ENCODE results near the gene THOC5. TPM values are rescaled to one million over a fixed set of nuclear protein-coding genes. Genes with fewer than 3 reads are reported as not detected.
"Not testable (repeated sequence)": the region's sequence is repeated elsewhere in the genome, so short reads cannot be mapped to it uniquely, and the experiment has no call there.

Gene THOC5
- total RNA-seq, 2 experiments from 2014 or later, result 35.9 to 56.7 TPM

DNA sequence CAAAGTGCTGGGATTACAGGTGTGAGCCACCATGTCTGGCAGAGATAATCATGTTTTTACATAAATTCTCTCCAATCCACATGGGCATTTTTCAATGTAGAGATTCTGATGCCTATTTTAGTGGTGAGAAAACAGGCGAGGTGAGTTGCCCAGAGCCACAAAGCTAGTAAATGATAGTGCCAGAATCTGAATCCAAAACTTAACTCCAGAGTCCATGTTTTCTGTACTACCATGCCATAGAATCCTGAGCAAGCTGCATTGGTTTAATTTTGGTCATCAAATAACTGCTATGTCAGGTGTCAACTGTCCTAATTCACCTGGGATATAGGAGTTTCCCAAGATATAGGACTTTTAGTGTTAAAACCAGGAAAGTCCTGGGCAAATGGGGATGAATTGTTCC is 59.9 kb downstream of the THOC5 start:
- ChIA-PET POLR2A (no interaction called here), CTCF (ENCODE audit: unreplicated experiment) (no interaction called here)
- intact Hi-C loops (cut with micrococcal nuclease; ENCODE audit: unreplicated experiment), result no loop called here
- Histone ChIP-seq H3K4me1 (ENCODE audit: insufficient read depth, low read length, poor library complexity, severe bottlenecking) (no peaks in the 10 kb centered on the region), H3K27ac (ENCODE audit: low read depth, low read length, poor library complexity, severe bottlenecking) (no peak overlapping the region), H4K20me1 (ENCODE audit: insufficient read depth, low read length) (no peaks in the 10 kb centered on the region), H3K9me2 (ENCODE audit: insufficient read depth, low read length) (no peaks in the 10 kb centered on the region), H2AFZ (ENCODE audit: low read length) (no peak overlapping the region), H3K36me3 (ENCODE audit: insufficient read depth, low read length) (no peaks in the 10 kb centered on the region; the same call in 1 of the 2 replicates), H3K79me2 (ENCODE audit: insufficient read depth, low read depth, low read length) (no peaks in the 10 kb centered on the region), H3K9me3 (ENCODE audit: low read length) (no peaks in the 10 kb centered on the region), H3K4me2 (ENCODE audit: low read length) (no peak overlapping the region), H3K4me3 (ENCODE audit: low read depth, low read length, poor library complexity, severe bottlenecking) (no peak overlapping the region)
- no TSS peak for BruUV-seq (replicated peaks)
- DNase-seq (ENCODE audit: low spot score), result no peak
- TF ChIP-seq, protein P1, sequence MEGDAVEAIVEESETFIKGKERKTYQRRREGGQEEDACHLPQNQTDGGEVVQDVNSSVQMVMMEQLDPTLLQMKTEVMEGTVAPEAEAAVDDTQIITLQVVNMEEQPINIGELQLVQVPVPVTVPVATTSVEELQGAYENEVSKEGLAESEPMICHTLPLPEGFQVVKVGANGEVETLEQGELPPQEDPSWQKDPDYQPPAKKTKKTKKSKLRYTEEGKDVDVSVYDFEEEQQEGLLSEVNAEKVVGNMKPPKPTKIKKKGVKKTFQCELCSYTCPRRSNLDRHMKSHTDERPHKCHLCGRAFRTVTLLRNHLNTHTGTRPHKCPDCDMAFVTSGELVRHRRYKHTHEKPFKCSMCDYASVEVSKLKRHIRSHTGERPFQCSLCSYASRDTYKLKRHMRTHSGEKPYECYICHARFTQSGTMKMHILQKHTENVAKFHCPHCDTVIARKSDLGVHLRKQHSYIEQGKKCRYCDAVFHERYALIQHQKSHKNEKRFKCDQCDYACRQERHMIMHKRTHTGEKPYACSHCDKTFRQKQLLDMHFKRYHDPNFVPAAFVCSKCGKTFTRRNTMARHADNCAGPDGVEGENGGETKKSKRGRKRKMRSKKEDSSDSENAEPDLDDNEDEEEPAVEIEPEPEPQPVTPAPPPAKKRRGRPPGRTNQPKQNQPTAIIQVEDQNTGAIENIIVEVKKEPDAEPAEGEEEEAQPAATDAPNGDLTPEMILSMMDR (conservative IDR thresholded peaks at IDR 0.05; ENCODE audit: low read length), result no peak
- TF ChIP-seq EZH2phosphoT487 (IDR thresholded peaks at IDR 0.05; ENCODE audit: borderline replicate concordance, low read depth, low read length), result no peak

DNA sequence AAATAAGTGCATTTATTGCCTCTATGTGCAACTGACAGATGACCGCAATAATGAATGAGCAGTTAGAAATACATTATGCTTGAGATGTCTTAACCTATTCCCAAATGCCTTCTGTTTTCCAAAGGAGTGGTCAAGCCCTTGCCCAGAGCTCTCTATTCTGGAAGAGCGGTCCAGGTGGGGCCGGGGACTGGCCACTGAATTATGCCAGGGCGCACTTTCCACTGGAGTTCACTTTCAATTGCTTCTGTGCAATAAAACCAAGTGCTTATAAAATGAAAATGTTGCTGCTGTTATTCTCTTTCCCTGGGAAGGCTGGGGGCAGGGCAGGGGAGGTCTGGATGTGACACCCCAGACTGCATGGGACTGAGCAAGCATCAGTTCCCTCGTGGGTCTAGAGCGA is 62.5 kb downstream of the THOC5 start:
- ChIA-PET CTCF (ENCODE audit: unreplicated experiment) (no interaction called here), POLR2A (no interaction called here)
- Histone ChIP-seq H3K4me3 (ENCODE audit: low read depth, low read length, poor library complexity, severe bottlenecking) (no peak overlapping the region), H3K79me2 (ENCODE audit: insufficient read depth, low read depth, low read length) (no peaks in the 10 kb centered on the region), H3K27ac (ENCODE audit: low read depth, low read length, poor library complexity, severe bottlenecking) (no peak overlapping the region), H3K9me3 (ENCODE audit: low read length) (no peaks in the 10 kb centered on the region), H3K4me1 (ENCODE audit: insufficient read depth, low read length, poor library complexity, severe bottlenecking) (no peaks in the 10 kb centered on the region), H3K36me3 (ENCODE audit: insufficient read depth, low read length) (no peaks in the 10 kb centered on the region; the same call in 1 of the 2 replicates), H2AFZ (ENCODE audit: low read length) (no peak overlapping the region), H3K9me2 (ENCODE audit: insufficient read depth, low read length) (no peaks in the 10 kb centered on the region), H4K20me1 (ENCODE audit: insufficient read depth, low read length) (no peaks in the 10 kb centered on the region), H3K4me2 (ENCODE audit: low read length) (no peak overlapping the region)
- no peak for DNase-seq (ENCODE audit: low spot score)
- intact Hi-C loops (cut with micrococcal nuclease; ENCODE audit: unreplicated experiment), result no loop called here
- TF ChIP-seq, protein P1 (conservative IDR thresholded peaks at IDR 0.05; ENCODE audit: low read length), result no peak
- TF ChIP-seq EZH2phosphoT487 (IDR thresholded peaks at IDR 0.05; ENCODE audit: borderline replicate concordance, low read depth, low read length), result no peak
- BruUV-seq (replicated peaks), result no TSS peak

DNA sequence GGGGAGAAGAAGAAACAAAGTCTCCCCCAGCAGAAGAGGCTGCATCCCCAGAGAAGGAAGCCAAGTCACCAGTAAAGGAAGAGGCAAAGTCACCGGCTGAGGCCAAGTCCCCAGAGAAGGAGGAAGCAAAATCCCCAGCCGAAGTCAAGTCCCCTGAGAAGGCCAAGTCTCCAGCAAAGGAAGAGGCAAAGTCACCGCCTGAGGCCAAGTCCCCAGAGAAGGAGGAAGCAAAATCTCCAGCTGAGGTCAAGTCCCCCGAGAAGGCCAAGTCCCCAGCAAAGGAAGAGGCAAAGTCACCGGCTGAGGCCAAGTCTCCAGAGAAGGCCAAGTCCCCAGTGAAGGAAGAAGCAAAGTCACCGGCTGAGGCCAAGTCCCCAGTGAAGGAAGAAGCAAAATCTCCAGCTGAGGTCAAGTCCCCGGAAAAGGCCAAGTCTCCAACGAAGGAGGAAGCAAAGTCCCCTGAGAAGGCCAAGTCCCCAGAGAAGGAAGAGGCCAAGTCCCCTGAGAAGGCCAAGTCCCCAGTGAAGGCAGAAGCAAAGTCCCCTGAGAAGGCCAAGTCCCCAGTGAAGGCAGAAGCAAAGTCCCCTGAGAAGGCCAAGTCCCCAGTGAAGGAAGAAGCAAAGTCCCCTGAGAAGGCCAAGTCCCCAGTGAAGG is 64.3 kb downstream of the THOC5 start:
- H3K4me1 ChIP-seq (ENCODE audit: insufficient read depth, low read length, poor library complexity, severe bottlenecking); BruUV-seq (replicated peaks); CTCF ChIA-PET (ENCODE audit: unreplicated experiment); H3K9me3 ChIP-seq (ENCODE audit: low read length); DNase-seq (ENCODE audit: low spot score); POLR2A ChIA-PET; H3K79me2 ChIP-seq (ENCODE audit: insufficient read depth, low read depth, low read length); H4K20me1 ChIP-seq (ENCODE audit: insufficient read depth, low read length); H3K9me2 ChIP-seq (ENCODE audit: insufficient read depth, low read length); H2AFZ ChIP-seq (ENCODE audit: low read length); H3K4me3 ChIP-seq (ENCODE audit: low read depth, low read length, poor library complexity, severe bottlenecking); intact Hi-C loops (cut with micrococcal nuclease; ENCODE audit: unreplicated experiment); H3K36me3 ChIP-seq (ENCODE audit: insufficient read depth, low read length); H3K4me2 ChIP-seq (ENCODE audit: low read length); H3K27ac ChIP-seq (ENCODE audit: low read depth, low read length, poor library complexity, severe bottlenecking): not testable (repeated sequence)

Measured in OCI-LY7 (cell line).